ENCODE data around the gene PIBF1. TPM values are rescaled to one million over a fixed set of nuclear protein-coding genes. Genes with fewer than 3 reads are reported as not detected.
"Not testable (repeated sequence)": the region's sequence is repeated elsewhere in the genome, so short reads cannot be mapped to it uniquely, and the experiment has no call there.

The PIBF1 gene
- total and polyA plus RNA-seq, 12 donors = 3.9 to 24.7 (median 16.5) TPM

DNA sequence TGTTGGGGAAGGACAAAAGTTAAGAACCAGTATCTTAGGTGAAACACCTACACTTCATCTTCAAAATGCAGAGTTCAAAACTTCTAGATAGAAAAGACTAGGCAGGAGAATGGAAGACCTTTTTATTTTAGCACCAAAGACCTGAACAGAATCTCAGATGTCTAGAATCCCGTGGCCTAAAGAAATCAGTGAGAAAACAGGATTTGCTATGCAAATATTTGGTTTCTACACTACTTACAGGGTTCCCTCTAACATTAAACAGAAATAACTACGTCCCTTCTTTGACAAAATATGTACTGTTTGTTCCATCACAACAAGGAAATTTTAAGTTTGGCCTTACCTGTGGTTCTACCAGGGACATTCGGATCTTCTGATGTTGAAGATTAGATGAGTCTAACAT is 21.7 kb upstream of the PIBF1 start:
- TF ChIP-seq CTCF (IDR thresholded peaks at IDR 0.05) (no peak), POLR2A (IDR thresholded peaks at IDR 0.05) (no peak)
- peaks cover 0 to 93% of the 10 kb centered on the region in 2 donors for H3K36me3 ChIP-seq (replicated peaks in 1 of 2)
- no peaks in the 10 kb centered on the region for H3K4me1 ChIP-seq (replicated peaks in 1 of 2)
- no peak overlapping the region for H3K4me3 ChIP-seq
- no peak for DNase-seq
- H3K27ac ChIP-seq = no peak overlapping the region
- H3K27me3 ChIP-seq = no peaks in the 10 kb centered on the region
- 91 to 97% (median 97%) methylated on average over 3 of the region's 3 CpGs for WGBS, 4 donors
- H3K9me3 ChIP-seq (replicated peaks in 1 of 3) = no peaks in the 10 kb centered on the region
- intact Hi-C loops (cut with DNase I) = no loop called here

DNA sequence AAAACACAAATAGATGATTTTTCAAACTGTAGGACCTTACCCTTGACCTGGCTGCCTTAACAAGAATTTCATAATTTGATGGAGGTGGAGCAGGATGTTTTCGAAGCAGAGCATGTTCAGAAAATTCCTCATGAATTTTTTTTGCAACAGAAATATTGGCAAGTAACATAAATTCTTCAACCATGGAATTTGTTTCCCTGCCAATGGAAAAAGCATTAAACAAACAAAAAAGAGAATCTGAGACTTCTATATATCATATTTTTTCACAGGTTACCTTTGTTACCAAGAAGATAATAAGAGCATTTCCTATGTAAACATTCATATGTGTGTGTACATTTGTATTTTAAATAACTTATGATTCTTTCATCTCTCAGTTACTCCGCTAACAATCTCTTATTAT is 18.5 kb upstream of the PIBF1 start:
- peaks cover 0 to 98% of the 10 kb centered on the region in 2 donors for H3K36me3 ChIP-seq (replicated peaks in 1 of 2)
- intact Hi-C loops (cut with DNase I) = no loop called here
- WGBS, 4 donors = 58 to 68% (median 60%) methylated on average over 2 of the region's 2 CpGs
- no peak for DNase-seq
- H3K9me3 ChIP-seq (replicated peaks in 1 of 3) = no peaks in the 10 kb centered on the region
- no peak overlapping the region for H3K27ac ChIP-seq
- TF ChIP-seq POLR2A (IDR thresholded peaks at IDR 0.05) = no peak
- no peak for TF ChIP-seq CTCF (IDR thresholded peaks at IDR 0.05)
- no peaks in the 10 kb centered on the region for H3K4me1 ChIP-seq (replicated peaks in 1 of 2)
- no peaks in the 10 kb centered on the region for H3K27me3 ChIP-seq
- no peak overlapping the region for H3K4me3 ChIP-seq

- intact Hi-C loops (cut with DNase I) = no loop called here
- no peak overlapping the region for H3K4me3 ChIP-seq
- H3K4me1 ChIP-seq (replicated peaks in 1 of 2) = peaks cover 0 to 5% of the 10 kb centered on the region in 2 donors
- DNase-seq = no peak
- H3K36me3 ChIP-seq (replicated peaks in 1 of 2) = peaks cover 0 to 92% of the 10 kb centered on the region in 2 donors
- H3K27me3 ChIP-seq = no peaks in the 10 kb centered on the region
- H3K9me3 ChIP-seq (replicated peaks in 1 of 3) = no peaks in the 10 kb centered on the region
- H3K27ac ChIP-seq = no peak overlapping the region
- 82 to 85% (median 84%) methylated on average over 2 of the region's 2 CpGs for WGBS, 4 donors
- TF ChIP-seq CTCF (IDR thresholded peaks at IDR 0.05) (no peak), POLR2A (IDR thresholded peaks at IDR 0.05) (no peak)
Measured at GRCh38 chr13:72774019-72774418, 7.9 kb upstream of the PIBF1 start.

GRCh38 chr13:72782717-72783116 is 784 bp downstream of the PIBF1 start:
- TF ChIP-seq CTCF (IDR thresholded peaks at IDR 0.05) (no peak), POLR2A (IDR thresholded peaks at IDR 0.05) (no peak)
- Histone ChIP-seq H3K36me3 (replicated peaks in 1 of 2) (peaks cover 0 to 6% of the 10 kb centered on the region in 2 donors), H3K27me3 (no peaks in the 10 kb centered on the region), H3K4me3 (peak overlapping the region in 2 of 4 donors; percentile 94 to 98), H3K27ac (peak overlapping the region in 2 of 5 donors; percentile 67 to 78), H3K4me1 (replicated peaks in 1 of 2) (peaks cover 8 to 43% of the 10 kb centered on the region in 2 donors), H3K9me3 (replicated peaks in 1 of 3) (no peaks in the 10 kb centered on the region)
- no peak for DNase-seq
- WGBS, 4 donors = 3 to 4% (median 3%) methylated on average over 7 of the region's 7 CpGs
- intact Hi-C loops (cut with DNase I) = no loop called here

GRCh38 chr13:72784679-72785078 is 2.7 kb downstream of the PIBF1 start:
- DNase-seq; H3K9me3 ChIP-seq (replicated peaks in 1 of 3); H3K4me3 ChIP-seq; H3K36me3 ChIP-seq (replicated peaks in 1 of 2); intact Hi-C loops (cut with DNase I); H3K27me3 ChIP-seq; H3K27ac ChIP-seq: not testable (repeated sequence)
- WGBS, 4 donors = 94 to 98% (median 96%) methylated on average over 4 of the region's 4 CpGs
- H3K4me1 ChIP-seq (replicated peaks in 1 of 2) = peaks cover 8 to 31% of the 10 kb centered on the region in 2 donors

Data from adrenal gland (tissue), 12 donors.